Mesodermal cell (in vitro differentiated cells): ENCODE results near the gene FGF5.

Experiments
- H3K27ac ChIP-seq: 2 replicates; pipeline ENCODE4 v1.7.0; 2013; ENCODE audit warnings: mild to moderate bottlenecking, low read depth, low read length, moderate library complexity; ENCODE audit not compliant: severe bottlenecking
- H3K36me3 ChIP-seq: 2 replicates; pipeline ENCODE4 v1.7.1; 2013; ENCODE audit warnings: mild to moderate bottlenecking, low read length, moderate library complexity; ENCODE audit not compliant: control insufficient read depth, insufficient read depth
- H3K4me1 ChIP-seq: one replicate; pipeline ENCODE4 v1.7.1; 2013; ENCODE audit warnings: mild to moderate bottlenecking, low read length; ENCODE audit not compliant: insufficient read depth, control insufficient read depth, poor library complexity, severe bottlenecking
- H3K4me3 ChIP-seq: 2 replicates; pipeline ENCODE4 v1.7.0; 2013; ENCODE audit warnings: low read length, control low read depth, mild to moderate bottlenecking; ENCODE audit not compliant: insufficient read depth, poor library complexity, severe bottlenecking; ENCODE audit errors: extremely low read depth
- H3K9me3 ChIP-seq: 2 replicates; pipeline ENCODE4 v1.7.1; 2013; ENCODE audit warnings: mild to moderate bottlenecking, low read length, moderate library complexity; ENCODE audit not compliant: control insufficient read depth
- WGBS, 2 experiments: methylation state at CpG; one replicate each; pipeline ENCODE4 v1.1.5; 2013; ENCODE audit warnings: missing lambda C conversion rate in 2 of 2; ENCODE audit not compliant: insufficient coverage in 2 of 2; 5-methylcytosine and 5-hydroxymethylcytosine counted together

The FGF5 gene

DNA sequence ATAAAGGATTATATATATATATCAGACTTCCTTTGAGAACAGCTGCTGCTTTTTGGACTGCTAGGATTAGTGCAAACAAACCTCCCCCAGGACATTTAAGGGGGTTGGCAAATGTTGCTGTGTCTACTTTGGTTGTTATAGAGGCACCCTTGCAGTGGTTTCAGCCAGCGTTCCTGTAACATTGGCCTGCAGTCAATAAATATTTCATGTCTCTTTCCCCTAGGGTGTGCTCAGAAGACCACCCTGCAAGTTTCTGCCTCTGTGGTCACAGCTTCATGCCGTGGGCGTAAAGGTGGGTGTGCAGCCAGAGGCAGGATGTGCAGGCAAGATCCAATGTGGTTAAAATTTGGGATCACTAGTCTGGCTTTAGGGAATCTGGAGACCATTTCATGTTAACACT lies 28.9 kb downstream of the FGF5 start:
- no peaks in the 10 kb centered on the region for H3K36me3 ChIP-seq
- no peak overlapping the region for H3K27ac ChIP-seq
- H3K9me3 ChIP-seq: no peaks in the 10 kb centered on the region
- WGBS, 2 experiments: 75 to 100% methylated on average over 2 of the region's 3 CpGs
- H3K4me1 ChIP-seq: no peaks in the 10 kb centered on the region
- no peak overlapping the region for H3K4me3 ChIP-seq

DNA sequence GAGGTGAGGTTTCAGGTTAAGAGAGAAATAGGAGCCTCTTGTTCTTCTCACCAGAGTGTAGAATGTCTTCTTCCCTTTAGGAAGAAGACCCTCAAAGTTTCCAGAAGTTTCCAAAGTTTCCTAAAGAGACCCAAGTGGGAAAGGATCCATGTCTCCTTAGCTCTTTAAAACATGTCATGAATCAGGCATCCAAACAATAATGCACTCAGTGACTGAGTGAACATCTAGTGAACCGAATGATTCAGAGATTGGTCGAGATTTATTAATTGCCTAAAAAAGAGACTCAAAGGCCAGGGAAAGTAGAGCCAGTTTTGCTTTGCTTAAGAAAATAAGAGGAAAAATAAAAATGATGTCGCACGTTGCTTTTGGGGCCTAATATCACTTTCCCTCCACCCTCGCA lies 29.4 kb downstream of the FGF5 start:
- no peaks in the 10 kb centered on the region for H3K36me3 ChIP-seq
- WGBS, 2 experiments: 96 to 100% methylated on average over 2 of the region's 5 CpGs
- no peak overlapping the region for H3K27ac ChIP-seq
- H3K9me3 ChIP-seq: no peaks in the 10 kb centered on the region
- no peaks in the 10 kb centered on the region for H3K4me1 ChIP-seq
- no peak overlapping the region for H3K4me3 ChIP-seq

DNA sequence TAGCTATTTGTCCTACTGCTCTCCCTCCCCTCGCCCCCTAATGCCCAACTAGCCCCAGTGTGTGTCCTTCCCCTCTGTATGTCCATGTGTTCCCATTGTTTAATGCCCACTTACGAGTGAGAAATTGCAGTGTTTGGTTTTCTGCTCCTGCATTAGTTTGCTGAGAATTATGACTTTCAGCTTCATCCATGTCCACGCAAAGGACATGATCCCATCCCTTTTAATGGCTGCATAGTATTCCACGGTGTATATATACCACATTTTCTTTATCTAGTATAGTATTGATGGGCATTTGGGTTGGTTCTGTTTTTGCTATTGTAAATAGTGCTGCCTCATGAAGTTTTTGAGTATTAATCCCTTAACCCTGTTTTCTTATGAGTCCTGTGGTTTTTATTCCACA lies 35.4 kb downstream of the FGF5 start:
- Histone ChIP-seq H3K27ac (no peak overlapping the region), H3K9me3 (no peaks in the 10 kb centered on the region), H3K36me3 (no peaks in the 10 kb centered on the region), H3K4me1 (peaks cover 10% of the 10 kb centered on the region), H3K4me3 (no peak overlapping the region)
- WGBS, 2 experiments: 82 to 85% methylated on average over 2 to 3 of the region's 4 CpGs

DNA sequence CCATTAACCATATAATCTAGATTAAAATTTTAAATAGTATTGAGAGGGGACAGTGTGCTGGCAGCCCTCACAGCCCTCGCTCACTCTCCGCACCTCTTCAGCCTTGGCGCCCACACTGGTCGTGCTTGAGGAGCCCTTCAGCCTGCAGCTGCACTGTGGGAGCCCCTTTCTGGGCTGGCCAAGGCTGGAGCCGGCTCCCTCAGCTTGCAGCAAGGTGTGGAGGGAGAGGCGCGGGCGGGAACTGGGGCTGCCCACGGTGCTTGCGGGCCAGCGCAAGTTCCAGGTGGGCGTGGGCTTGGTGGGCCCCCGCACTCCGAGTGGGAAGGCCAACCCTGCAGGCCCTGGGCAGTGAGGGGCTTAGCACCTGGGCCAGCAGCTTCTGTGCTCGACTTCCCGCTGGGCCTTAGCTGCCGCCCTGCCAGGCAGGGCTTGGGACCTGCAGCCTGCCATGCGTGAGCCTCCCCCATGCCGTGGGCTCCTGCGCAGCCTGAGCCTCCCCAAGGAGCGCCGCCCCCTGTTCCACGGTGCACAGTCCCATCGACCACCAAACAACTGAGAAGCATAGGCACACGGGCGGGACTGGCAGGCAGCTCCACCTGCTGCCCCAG lies 36.3 kb downstream of the FGF5 start:
- no peak overlapping the region for H3K4me3 ChIP-seq
- 91 to 92% methylated on average over 19 to 25 of the region's 26 CpGs for WGBS, 2 experiments
- H3K9me3 ChIP-seq: no peaks in the 10 kb centered on the region
- peaks cover 17% of the 10 kb centered on the region for H3K4me1 ChIP-seq
- H3K36me3 ChIP-seq: no peaks in the 10 kb centered on the region
- H3K27ac ChIP-seq: no peak overlapping the region

DNA sequence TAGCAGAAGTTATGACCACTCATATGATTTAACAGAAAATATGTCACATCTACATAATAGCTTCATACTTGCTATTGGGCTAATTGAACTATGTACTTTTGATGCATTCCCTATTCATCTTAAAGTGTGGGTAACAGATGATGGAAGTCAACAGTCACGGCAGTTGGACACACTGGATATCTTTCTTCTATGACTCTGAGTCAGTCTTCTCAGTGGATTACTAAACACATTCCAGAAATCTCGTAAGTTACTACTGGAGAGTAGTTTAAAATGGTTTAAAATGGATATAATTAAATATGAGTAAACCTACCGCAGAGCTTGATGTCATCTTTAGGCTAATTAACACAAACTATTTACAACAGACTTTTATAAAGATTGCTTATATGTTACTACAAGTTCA lies 39.0 kb downstream of the FGF5 start:
- WGBS, 2 experiments: 100% methylated on average over 1 of the region's 3 CpGs
- Histone ChIP-seq H3K4me1 (peaks cover 25% of the 10 kb centered on the region), H3K36me3 (no peaks in the 10 kb centered on the region), H3K27ac (no peak overlapping the region), H3K4me3 (no peak overlapping the region), H3K9me3 (no peaks in the 10 kb centered on the region)

DNA sequence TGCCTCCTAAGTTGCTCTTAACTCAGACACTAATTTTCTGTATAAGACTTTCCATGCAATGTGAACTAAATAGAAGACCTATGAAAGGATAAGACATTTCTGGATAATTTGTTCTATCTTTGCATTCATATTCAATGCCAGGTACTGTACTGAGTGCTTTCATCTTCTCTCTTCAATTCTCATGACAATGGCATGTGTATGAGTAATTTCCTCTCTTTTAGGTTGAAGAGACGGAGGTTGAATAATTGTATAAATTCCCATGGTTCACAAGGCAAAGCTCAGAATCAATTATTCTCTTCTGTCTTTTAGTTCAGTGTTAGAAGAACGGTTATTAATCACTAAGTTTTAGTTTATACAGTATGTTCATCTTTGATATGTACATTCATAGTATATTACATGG lies 39.8 kb downstream of the FGF5 start:
- Histone ChIP-seq H3K36me3 (no peaks in the 10 kb centered on the region), H3K27ac (no peak overlapping the region), H3K9me3 (no peaks in the 10 kb centered on the region), H3K4me3 (no peak overlapping the region), H3K4me1 (peaks cover 25% of the 10 kb centered on the region)
- no CpG with 5 or more reads among the region's 2 CpGs for WGBS, 2 experiments

DNA sequence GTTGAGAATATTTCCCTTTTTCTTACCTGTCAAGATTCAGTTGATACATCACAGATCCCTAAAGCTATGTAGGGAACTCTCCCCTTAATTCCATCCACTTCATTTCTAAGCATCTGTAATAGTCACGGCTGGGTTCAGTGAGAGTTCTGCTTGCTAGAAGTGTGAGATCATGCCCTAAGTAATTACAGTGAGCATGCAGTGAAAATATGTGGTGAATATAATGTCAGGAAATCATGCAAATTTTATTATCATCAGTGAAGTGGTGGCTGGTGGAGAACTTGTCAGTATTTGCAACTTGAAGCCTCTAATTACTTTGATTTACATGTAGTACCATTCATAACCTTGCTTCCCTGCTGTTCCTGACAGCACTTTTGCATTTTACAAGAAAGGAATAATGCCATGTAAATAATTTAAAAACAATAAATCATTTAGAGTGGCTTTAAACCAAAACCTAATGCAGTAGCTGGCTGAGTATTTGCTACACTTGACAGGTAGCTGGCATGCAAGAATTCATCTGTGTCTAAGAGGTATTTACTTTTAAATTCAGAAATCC lies 40.8 kb downstream of the FGF5 start:
- Histone ChIP-seq H3K4me3 (no peak overlapping the region), H3K9me3 (no peaks in the 10 kb centered on the region), H3K4me1 (peaks cover 25% of the 10 kb centered on the region), H3K36me3 (no peaks in the 10 kb centered on the region), H3K27ac (peak overlapping the region; percentile 10)
- WGBS, 2 experiments: no CpG with 5 or more reads among the region's 1 CpG

DNA sequence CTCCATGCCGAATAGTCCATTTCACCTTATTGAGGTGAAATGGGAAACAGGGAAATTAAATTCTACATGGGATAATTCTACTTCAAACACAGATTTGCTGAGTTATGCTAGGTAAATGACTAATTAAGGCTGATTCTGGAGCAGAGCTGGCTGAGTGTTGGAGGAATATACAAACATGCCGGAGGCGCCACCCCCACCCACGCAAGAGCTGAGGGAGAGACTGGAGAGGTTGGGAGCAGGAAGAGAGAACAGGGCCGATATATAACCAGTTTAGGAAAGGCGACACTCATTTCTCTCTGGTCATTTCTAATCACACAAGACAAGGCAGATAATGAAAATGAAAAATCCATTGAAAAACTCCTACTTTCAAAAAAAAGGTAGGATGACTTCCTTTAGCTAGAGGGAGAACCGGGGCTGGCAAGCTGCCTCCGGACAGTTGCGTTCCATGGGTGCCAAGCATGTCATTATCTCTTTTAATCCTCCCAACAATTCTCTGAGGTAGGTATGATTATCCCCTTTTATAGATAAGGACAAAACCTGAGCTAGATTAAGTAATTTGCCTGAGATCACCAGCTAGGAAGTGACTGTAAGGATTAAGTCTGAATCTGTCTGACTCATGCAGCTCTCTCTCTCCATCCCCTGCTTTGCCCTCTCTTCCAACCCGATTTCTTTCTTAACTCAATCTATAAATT lies 41.5 kb downstream of the FGF5 start:
- H3K9me3 ChIP-seq: no peaks in the 10 kb centered on the region
- no peaks in the 10 kb centered on the region for H3K36me3 ChIP-seq
- H3K4me1 ChIP-seq: peaks cover 25% of the 10 kb centered on the region
- 57 to 87% methylated on average over 3 to 4 of the region's 10 CpGs for WGBS, 2 experiments
- no peak overlapping the region for H3K4me3 ChIP-seq
- H3K27ac ChIP-seq: peak overlapping the region; percentile 10

DNA sequence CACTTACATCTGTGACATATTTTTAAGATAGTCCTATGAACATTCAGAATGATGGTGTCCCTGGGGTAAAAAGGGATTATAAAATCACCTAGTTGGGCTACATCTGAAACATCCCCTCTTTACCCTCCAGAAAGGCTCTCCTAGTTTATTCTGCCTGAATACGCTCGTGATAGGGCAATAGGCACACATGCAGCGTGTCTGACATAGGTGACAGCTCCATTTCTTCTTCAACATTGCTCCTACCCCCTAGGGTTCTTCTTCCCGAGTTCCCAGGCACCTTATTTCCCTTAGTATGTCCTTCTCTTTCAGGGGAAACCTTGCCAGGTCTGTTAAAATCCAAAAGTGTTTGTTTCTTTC lies 42.0 kb downstream of the FGF5 start:
- 56 to 59% methylated on average over 4 of the region's 4 CpGs for WGBS, 2 experiments
- H3K4me3 ChIP-seq: no peak overlapping the region
- no peaks in the 10 kb centered on the region for H3K36me3 ChIP-seq
- H3K27ac ChIP-seq: no peak overlapping the region
- H3K4me1 ChIP-seq: peaks cover 25% of the 10 kb centered on the region
- H3K9me3 ChIP-seq: no peaks in the 10 kb centered on the region

DNA sequence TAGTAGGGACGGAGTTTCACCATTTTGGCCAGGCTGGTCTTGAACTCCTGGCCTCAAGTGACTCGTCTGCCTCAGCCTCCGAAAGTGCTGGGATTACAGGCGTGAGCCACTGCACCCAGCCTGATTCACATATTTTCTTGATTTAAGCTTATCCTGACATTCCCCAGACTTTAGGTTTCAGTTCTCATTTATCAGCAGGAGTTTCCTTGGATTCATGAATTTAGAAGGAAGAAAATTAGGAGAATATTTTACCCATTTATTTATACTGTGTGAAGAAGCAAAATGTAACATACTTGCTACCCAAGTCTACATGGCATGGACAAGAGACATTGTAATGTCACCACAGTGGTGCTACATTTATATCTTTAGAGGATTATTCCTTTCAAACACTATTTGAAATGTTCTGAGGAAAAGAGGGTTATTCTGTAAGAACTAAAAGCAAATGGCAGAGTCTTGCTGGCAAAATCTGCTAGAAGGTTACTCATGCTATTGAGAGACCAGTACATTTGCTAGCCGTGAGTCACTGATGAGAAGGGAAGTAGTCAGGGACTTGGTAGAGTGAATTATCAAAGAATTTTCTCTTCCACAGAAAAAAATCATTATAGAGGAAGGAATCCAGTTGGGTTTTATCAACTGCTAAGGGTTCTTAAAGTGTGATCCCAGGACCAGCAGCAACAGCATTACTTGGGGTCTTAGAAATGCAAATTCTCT lies 43.0 kb downstream of the FGF5 start:
- H3K36me3 ChIP-seq: no peaks in the 10 kb centered on the region
- H3K4me3 ChIP-seq: no peak overlapping the region
- peaks cover 25% of the 10 kb centered on the region for H3K4me1 ChIP-seq
- 79 to 92% methylated on average over 2 to 4 of the region's 5 CpGs for WGBS, 2 experiments
- H3K9me3 ChIP-seq: no peaks in the 10 kb centered on the region
- H3K27ac ChIP-seq: peak overlapping the region; percentile 41

DNA sequence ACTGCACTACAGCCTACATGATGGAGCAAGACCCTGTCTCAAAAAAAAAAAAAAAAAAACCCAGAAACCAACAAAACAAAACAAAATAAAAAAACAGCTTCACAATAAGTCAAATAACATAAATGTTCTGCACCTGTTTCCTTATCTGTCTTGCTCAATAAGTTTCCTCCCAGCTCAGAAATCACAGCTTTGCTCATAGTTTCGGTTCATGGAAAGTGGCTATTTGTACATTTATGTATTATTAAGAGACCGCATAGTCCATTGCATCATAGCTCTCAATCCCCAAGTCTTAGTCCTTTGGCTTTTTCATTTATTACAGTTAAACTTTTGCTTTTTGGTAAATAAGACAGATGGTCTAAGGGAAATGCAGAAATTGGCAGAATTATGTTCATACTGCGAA lies 44.7 kb downstream of the FGF5 start:
- no peak overlapping the region for H3K27ac ChIP-seq
- H3K9me3 ChIP-seq: no peaks in the 10 kb centered on the region
- H3K4me1 ChIP-seq: peaks cover 20% of the 10 kb centered on the region
- WGBS, 2 experiments: 80% methylated on average over 1 of the region's 3 CpGs; no CpG with 5 or more reads in 1 of the 2 experiments
- H3K36me3 ChIP-seq: no peaks in the 10 kb centered on the region
- no peak overlapping the region for H3K4me3 ChIP-seq
